ENCODE measurements around the gene FZR1.
"Not testable (repeated sequence)": the region's sequence is repeated elsewhere in the genome, so short reads cannot be mapped to it uniquely, and the experiment has no call there.

The FZR1 gene

GRCh38 chr19:3578390-3578789, 72.3 kb downstream of the FZR1 start:
- H3K27me3 ChIP-seq (ENCODE audit: insufficient read depth, low read length): no peaks in the 10 kb centered on the region
- H2BK12ac ChIP-seq (ENCODE audit: low read length): no peak overlapping the region
- no peak overlapping the region for H3K9ac ChIP-seq (ENCODE audit: low read length)
- no peak overlapping the region for H3K4me3 ChIP-seq (ENCODE audit: low read depth, low read length)
- H2BK120ac ChIP-seq (ENCODE audit: insufficient read depth, low read length, poor library complexity): no peak overlapping the region
- no peak overlapping the region for H3K23ac ChIP-seq (ENCODE audit: low read length)
- H4K8ac ChIP-seq (ENCODE audit: low read depth, low read length): no peak overlapping the region
- no peak overlapping the region for H2BK5ac ChIP-seq (ENCODE audit: low read depth, low read length, poor library complexity)
- no peak overlapping the region for H3K18ac ChIP-seq (ENCODE audit: low read length)
- H3K79me2 ChIP-seq (ENCODE audit: control insufficient read depth, insufficient read depth, low read length, poor library complexity): peaks cover 4% of the 10 kb centered on the region
- no peak overlapping the region for H3K4ac ChIP-seq (ENCODE audit: low read depth, low read length)
- no peak for DNase-seq
- no CpG with 5 or more reads among the region's 17 CpGs for WGBS (ENCODE audit: extremely low coverage, insufficient coverage, insufficient read length)
- H2AFZ ChIP-seq (ENCODE audit: insufficient read depth, low read length, poor library complexity): no peak overlapping the region
- no peak overlapping the region for H2AK5ac ChIP-seq (ENCODE audit: low read length)
- H3K79me1 ChIP-seq (ENCODE audit: low read length): peaks cover 4% of the 10 kb centered on the region
- peaks cover 11 to 12% of the 10 kb centered on the region in 2 experiments for H3K4me1 ChIP-seq (ENCODE audit: control insufficient read depth in 1 of 2, insufficient read depth in 2 of 2, low read length in 2 of 2)
- H3K4me2 ChIP-seq (ENCODE audit: low read length): no peak overlapping the region
- H3K36me3 ChIP-seq (ENCODE audit: control insufficient read depth in 1 of 2, insufficient read depth in 2 of 2, low read length in 2 of 2): peaks cover 20 to 31% of the 10 kb centered on the region in 2 experiments
- no peak overlapping the region for H3K14ac ChIP-seq (ENCODE audit: low read length)
- no peak overlapping the region for H4K12ac ChIP-seq (ENCODE audit: low read depth, low read length)
- peaks cover 2% of the 10 kb centered on the region for H3K9me3 ChIP-seq (ENCODE audit: insufficient read depth, low read depth, low read length)
- no peak overlapping the region for H4K91ac ChIP-seq (ENCODE audit: low read depth, low read length)
- H3K27ac ChIP-seq (ENCODE audit: low read depth, low read length): no peak overlapping the region

DNA sequence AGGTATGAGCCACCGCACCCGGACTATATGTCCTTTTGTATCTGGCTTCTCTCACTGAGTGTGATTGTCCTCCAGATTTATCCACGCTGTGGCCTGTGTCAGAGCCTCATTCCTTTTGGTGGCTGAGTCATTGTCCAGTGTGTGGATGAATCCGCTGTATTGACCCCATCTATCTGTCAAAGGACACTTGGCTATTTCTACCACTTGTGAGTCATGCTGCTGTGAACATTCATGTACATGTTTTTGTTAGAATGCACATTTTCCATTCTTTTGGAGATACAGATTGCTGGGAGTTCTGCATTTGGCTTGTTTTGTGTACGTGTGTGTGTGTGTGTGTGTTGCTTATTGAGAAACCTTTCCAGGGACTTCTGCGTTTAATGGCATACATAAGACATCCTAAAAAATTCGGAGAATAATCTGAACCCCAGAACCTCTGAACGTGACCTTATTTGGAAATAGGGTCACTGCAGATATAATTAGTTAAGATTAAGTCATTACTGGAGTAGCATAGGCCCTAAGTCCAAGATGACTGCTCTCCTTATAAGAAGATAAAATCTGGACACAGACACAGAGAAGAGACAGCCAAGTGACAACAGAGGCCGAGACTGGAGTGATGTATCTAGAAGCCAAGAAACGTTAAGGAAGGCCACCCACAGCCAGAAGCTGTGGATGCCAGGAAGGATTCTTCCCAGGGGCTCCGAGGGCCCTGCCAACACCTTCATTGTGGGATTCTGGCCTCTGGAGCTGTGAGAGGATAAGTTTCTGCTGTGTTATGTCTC, 74.2 kb downstream of the FZR1 start:
- peaks cover 5% of the 10 kb centered on the region for H3K27me3 ChIP-seq (ENCODE audit: insufficient read depth, low read length)

DNA sequence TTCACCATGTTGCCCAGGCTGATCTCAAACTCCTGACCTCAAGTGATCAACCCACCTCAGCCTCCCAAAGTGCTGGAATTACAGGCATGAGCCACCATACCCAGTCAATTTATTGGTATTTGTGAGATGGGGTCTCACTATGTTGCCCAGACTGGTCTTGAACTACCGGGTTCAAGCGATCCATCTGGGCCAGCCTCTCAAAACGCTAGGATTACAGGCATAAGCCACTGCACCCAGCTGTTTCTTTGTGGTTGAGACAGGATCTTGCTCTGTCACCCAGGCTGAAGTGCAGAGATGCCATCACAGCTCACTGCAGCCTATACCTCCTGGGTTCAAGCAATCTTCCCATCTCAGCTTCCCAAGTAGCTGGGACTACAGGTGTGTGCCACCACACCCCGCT, 75.7 kb downstream of the FZR1 start:
- not testable (repeated sequence) for H2BK5ac ChIP-seq (ENCODE audit: low read depth, low read length, poor library complexity); H3K4ac ChIP-seq (ENCODE audit: low read depth, low read length); H4K91ac ChIP-seq (ENCODE audit: low read depth, low read length); DNase-seq; H3K14ac ChIP-seq (ENCODE audit: low read length); H3K79me2 ChIP-seq (ENCODE audit: control insufficient read depth, insufficient read depth, low read length, poor library complexity); H3K4me1 ChIP-seq (ENCODE audit: control insufficient read depth in 1 of 2, insufficient read depth in 2 of 2, low read length in 2 of 2); H3K4me2 ChIP-seq (ENCODE audit: low read length); H3K9ac ChIP-seq (ENCODE audit: low read length); H3K18ac ChIP-seq (ENCODE audit: low read length); H3K9me3 ChIP-seq (ENCODE audit: insufficient read depth, low read depth, low read length); H4K12ac ChIP-seq (ENCODE audit: low read depth, low read length); H2AFZ ChIP-seq (ENCODE audit: insufficient read depth, low read length, poor library complexity); H3K23ac ChIP-seq (ENCODE audit: low read length); H2BK12ac ChIP-seq (ENCODE audit: low read length); H4K8ac ChIP-seq (ENCODE audit: low read depth, low read length); H3K4me3 ChIP-seq (ENCODE audit: low read depth, low read length); H2BK120ac ChIP-seq (ENCODE audit: insufficient read depth, low read length, poor library complexity); H3K27ac ChIP-seq (ENCODE audit: low read depth, low read length); H2AK5ac ChIP-seq (ENCODE audit: low read length); H3K79me1 ChIP-seq (ENCODE audit: low read length)
- Histone ChIP-seq H3K27me3 (ENCODE audit: insufficient read depth, low read length) (peaks cover 19% of the 10 kb centered on the region), H3K36me3 (ENCODE audit: control insufficient read depth in 1 of 2, insufficient read depth in 2 of 2, low read length in 2 of 2) (peaks cover 0 to 11% of the 10 kb centered on the region in 2 experiments)
- WGBS (ENCODE audit: extremely low coverage, insufficient coverage, insufficient read length): no CpG with 5 or more reads among the region's 4 CpGs

More for the DNA sequence above, 74.2 kb downstream of the FZR1 start:
- Histone ChIP-seq H3K4me3 (ENCODE audit: low read depth, low read length) (no peak overlapping the region), H3K36me3 (ENCODE audit: control insufficient read depth in 1 of 2, insufficient read depth in 2 of 2, low read length in 2 of 2) (peaks cover 11 to 22% of the 10 kb centered on the region in 2 experiments), H3K23ac (ENCODE audit: low read length) (no peak overlapping the region), H4K12ac (ENCODE audit: low read depth, low read length) (no peak overlapping the region), H3K9me3 (ENCODE audit: insufficient read depth, low read depth, low read length) (peaks cover 2% of the 10 kb centered on the region), H3K4ac (ENCODE audit: low read depth, low read length) (no peak overlapping the region), H2AK5ac (ENCODE audit: low read length) (no peak overlapping the region), H2BK5ac (ENCODE audit: low read depth, low read length, poor library complexity) (no peak overlapping the region), H3K79me1 (ENCODE audit: low read length) (no peaks in the 10 kb centered on the region), H3K4me2 (ENCODE audit: low read length) (no peak overlapping the region), H2AFZ (ENCODE audit: insufficient read depth, low read length, poor library complexity) (no peak overlapping the region), H2BK12ac (ENCODE audit: low read length) (no peak overlapping the region), H2BK120ac (ENCODE audit: insufficient read depth, low read length, poor library complexity) (no peak overlapping the region), H3K27ac (ENCODE audit: low read depth, low read length) (no peak overlapping the region), H3K14ac (ENCODE audit: low read length) (no peak overlapping the region), H3K79me2 (ENCODE audit: control insufficient read depth, insufficient read depth, low read length, poor library complexity) (peaks cover 1% of the 10 kb centered on the region), H3K4me1 (ENCODE audit: control insufficient read depth in 1 of 2, insufficient read depth in 2 of 2, low read length in 2 of 2) (peaks cover 11 to 13% of the 10 kb centered on the region in 2 experiments), H3K9ac (ENCODE audit: low read length) (no peak overlapping the region), H4K8ac (ENCODE audit: low read depth, low read length) (no peak overlapping the region), H3K18ac (ENCODE audit: low read length) (no peak overlapping the region), H4K91ac (ENCODE audit: low read depth, low read length) (no peak overlapping the region)
- no CpG with 5 or more reads among the region's 11 CpGs for WGBS (ENCODE audit: extremely low coverage, insufficient coverage, insufficient read length)
- peak; percentile 36 to 63 for DNase-seq

DNA sequence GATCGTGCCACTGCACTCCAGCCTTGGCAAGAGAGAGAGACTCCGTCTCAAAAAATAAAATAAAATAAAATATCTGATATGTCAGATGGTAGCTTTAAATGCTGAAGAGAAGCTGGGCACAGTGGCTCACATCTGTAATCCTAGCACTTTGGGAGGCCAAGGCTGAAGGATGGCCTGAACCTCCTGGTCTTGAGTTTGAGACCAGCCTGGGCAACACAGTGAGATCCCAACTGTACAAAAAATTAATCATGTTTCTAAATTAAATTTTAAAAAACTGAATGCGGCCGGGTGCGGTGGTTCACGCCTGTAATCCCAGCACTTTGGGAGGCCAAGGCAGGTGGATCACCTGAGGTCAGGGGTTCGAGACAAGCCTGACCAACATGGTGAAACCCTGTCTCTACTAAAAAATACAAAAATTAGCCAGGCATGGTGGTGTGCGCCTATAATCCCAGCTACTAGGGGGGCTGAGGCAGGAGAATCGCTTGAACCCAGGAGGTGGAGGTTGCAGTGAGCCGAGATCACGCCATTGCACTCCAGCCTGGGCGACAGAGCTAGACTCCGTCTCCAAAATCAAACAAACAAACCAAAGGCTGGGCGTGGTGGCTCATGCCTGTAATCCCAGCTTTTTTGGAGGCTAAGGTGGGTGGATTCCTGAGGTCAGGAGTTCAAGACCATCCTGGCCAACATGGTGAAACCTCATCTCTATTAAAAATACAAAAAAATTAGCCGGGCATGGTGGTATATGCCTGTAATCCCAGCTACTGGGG, 78.1 kb downstream of the FZR1 start:
- H3K27ac ChIP-seq (ENCODE audit: low read depth, low read length); DNase-seq; H2BK5ac ChIP-seq (ENCODE audit: low read depth, low read length, poor library complexity); H3K4me1 ChIP-seq (ENCODE audit: control insufficient read depth in 1 of 2, insufficient read depth in 2 of 2, low read length in 2 of 2); H3K79me2 ChIP-seq (ENCODE audit: control insufficient read depth, insufficient read depth, low read length, poor library complexity); H3K14ac ChIP-seq (ENCODE audit: low read length); H3K18ac ChIP-seq (ENCODE audit: low read length); H4K91ac ChIP-seq (ENCODE audit: low read depth, low read length); H2AK5ac ChIP-seq (ENCODE audit: low read length); H3K9me3 ChIP-seq (ENCODE audit: insufficient read depth, low read depth, low read length); H2AFZ ChIP-seq (ENCODE audit: insufficient read depth, low read length, poor library complexity); H3K4me3 ChIP-seq (ENCODE audit: low read depth, low read length); H4K8ac ChIP-seq (ENCODE audit: low read depth, low read length); H3K4me2 ChIP-seq (ENCODE audit: low read length); H3K23ac ChIP-seq (ENCODE audit: low read length); H2BK120ac ChIP-seq (ENCODE audit: insufficient read depth, low read length, poor library complexity); H3K79me1 ChIP-seq (ENCODE audit: low read length); H3K4ac ChIP-seq (ENCODE audit: low read depth, low read length); H4K12ac ChIP-seq (ENCODE audit: low read depth, low read length); H2BK12ac ChIP-seq (ENCODE audit: low read length); H3K36me3 ChIP-seq (ENCODE audit: control insufficient read depth in 1 of 2, insufficient read depth in 2 of 2, low read length in 2 of 2); H3K9ac ChIP-seq (ENCODE audit: low read length): not testable (repeated sequence)
- no CpG with 5 or more reads among the region's 15 CpGs for WGBS (ENCODE audit: extremely low coverage, insufficient coverage, insufficient read length)
- peaks cover 20% of the 10 kb centered on the region for H3K27me3 ChIP-seq (ENCODE audit: insufficient read depth, low read length)
